ENCODE results near the gene DNAH10.

DNA sequence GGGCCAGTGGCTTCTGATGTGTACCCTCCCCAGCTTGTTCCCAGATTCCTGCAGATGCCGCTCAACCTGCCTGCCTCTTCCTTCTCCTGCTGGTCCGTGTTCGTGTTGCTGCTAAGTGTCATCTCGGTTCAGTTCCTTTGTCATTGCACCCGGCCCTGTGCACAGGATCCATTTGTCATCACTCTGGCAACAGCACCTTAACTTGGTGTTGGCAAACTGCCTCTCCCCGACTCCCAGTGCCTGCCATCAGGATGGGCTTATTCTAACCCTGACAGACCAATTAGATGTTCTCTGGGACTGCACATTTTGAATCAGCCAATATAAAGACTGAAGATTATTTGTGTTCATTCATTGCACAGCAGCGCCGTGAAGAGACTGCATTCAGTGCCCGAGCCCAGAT is 137.3 kb downstream of the DNAH10 start:
- TF ChIP-seq RFX5 (IDR thresholded peaks at IDR 0.05; ENCODE audit: low read depth, low read length), result no peak
- no peak for TF ChIP-seq CHD1 (IDR thresholded peaks at IDR 0.05; ENCODE audit: low read depth, low read length)
- no peak for TF ChIP-seq CTCF (conservative IDR thresholded peaks at IDR 0.05; ENCODE audit: low read depth, low read length)
- TF ChIP-seq BHLHE40 (IDR thresholded peaks at IDR 0.05; ENCODE audit: low read depth, low read length), result no peak
- no peak for TF ChIP-seq NFE2L2 (IDR thresholded peaks at IDR 0.05; ENCODE audit: low read depth, low read length)
- TF ChIP-seq POLR2A (IDR thresholded peaks at IDR 0.05; ENCODE audit: low read depth, low read length), result no peak
- no peak for TF ChIP-seq CEBPB (IDR thresholded peaks at IDR 0.05; ENCODE audit: low read depth, low read length)
- no peak for TF ChIP-seq FOS (IDR thresholded peaks at IDR 0.05; ENCODE audit: low read depth, low read length)
